Colonic mucosa (tissue), 4 donors: ENCODE measurements around the gene SPATA21. TPM values are rescaled to one million over a fixed set of nuclear protein-coding genes. Genes with fewer than 3 reads are reported as not detected.

Experiments used
- DNase-seq: peaks from one replicate; pipeline ENCODE4 v3.0.0-alpha.2; 2020
- H3K27ac ChIP-seq: fragments of 200-600 bp; one replicate; pipeline ENCODE4 v1.8.0; 2021
- H3K27me3 ChIP-seq: fragments of 200-600 bp; one replicate; pipeline ENCODE4 v1.8.0; 2021
- H3K36me3 ChIP-seq: fragments of 200-600 bp; one replicate; pipeline ENCODE4 v1.8.0; 2021
- H3K4me1 ChIP-seq: fragments of 200-600 bp; one replicate; pipeline ENCODE4 v1.8.0; 2021; ENCODE audit warnings: mild to moderate bottlenecking
- H3K4me3 ChIP-seq: fragments of 200-600 bp; one replicate; pipeline ENCODE4 v1.8.0; 2021
- H3K9ac ChIP-seq, 2 donors: one replicate each; pipeline ENCODE4 v1.7.0; 2013; ENCODE audit warnings: control low read depth in 2 of 2, low read depth in 2 of 2, low read length in 2 of 2
- H3K9me3 ChIP-seq: fragments of 200-600 bp; one replicate; pipeline ENCODE4 v1.8.0; 2021
- intact Hi-C: fragments of 100-400 bp; cut with DNase I; formaldehyde crosslinking; loops from one replicate; pipeline ENCODE4 v1.14.1; 2022
- total RNA-seq, 2 donors: library from RNA; stranded (reverse); fragmentation: NEBNext Ultra II Directional in 1 of 2; extraction: Animal tissue kit (Norgen Biotek cat#: 25700) in 1 of 2; gene quantifications; one replicate each; pipeline ENCODE4 v1.2.1, GENCODE V29; 2021
- TF ChIP-seq, protein P1 (sequence below): fragments of 200-600 bp; IDR thresholded peaks from one replicate; pipeline ENCODE4 v1.8.0; 2022; ENCODE audit warnings: antibody characterized with exemption, mild to moderate bottlenecking
- donor health status: healthy.
- donor health status: DM: no; HTN: no; CAD: no.
- donor health status: DM: no; HTN: no; CAD: no.

The SPATA21 gene
- total RNA-seq, 2 donors from 2014 or later, result not detected

DNA sequence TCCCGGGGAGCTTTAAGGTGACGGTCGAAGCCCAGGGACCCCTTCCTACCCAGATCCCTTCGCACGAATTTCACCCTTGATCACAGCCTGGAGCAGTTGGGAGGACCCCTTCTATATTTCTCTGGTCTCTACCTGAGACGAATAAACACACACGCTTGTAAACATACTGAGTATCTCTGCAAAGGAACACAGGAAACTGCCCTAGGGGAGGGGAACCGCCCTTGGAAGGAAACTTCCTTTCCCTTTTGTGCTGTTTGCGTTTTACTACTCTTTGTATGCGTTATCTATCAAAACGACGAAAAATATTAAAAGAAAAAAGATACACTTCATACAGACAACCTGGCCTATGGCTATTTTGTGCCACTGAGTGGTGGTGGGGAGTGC, 4.0 kb upstream of the SPATA21 start:
- intact Hi-C loops, result no loop called here
- Histone ChIP-seq H3K27me3 (no peaks in the 10 kb centered on the region), H3K9ac (peak overlapping the region; percentile 97 to 98), H3K4me3 (peak overlapping the region; percentile 74), H3K36me3 (no peaks in the 10 kb centered on the region), H3K27ac (peak overlapping the region; percentile 73), H3K4me1 (peaks cover 5% of the 10 kb centered on the region), H3K9me3 (no peaks in the 10 kb centered on the region)
- no peak for DNase-seq
- TF ChIP-seq, protein P1, sequence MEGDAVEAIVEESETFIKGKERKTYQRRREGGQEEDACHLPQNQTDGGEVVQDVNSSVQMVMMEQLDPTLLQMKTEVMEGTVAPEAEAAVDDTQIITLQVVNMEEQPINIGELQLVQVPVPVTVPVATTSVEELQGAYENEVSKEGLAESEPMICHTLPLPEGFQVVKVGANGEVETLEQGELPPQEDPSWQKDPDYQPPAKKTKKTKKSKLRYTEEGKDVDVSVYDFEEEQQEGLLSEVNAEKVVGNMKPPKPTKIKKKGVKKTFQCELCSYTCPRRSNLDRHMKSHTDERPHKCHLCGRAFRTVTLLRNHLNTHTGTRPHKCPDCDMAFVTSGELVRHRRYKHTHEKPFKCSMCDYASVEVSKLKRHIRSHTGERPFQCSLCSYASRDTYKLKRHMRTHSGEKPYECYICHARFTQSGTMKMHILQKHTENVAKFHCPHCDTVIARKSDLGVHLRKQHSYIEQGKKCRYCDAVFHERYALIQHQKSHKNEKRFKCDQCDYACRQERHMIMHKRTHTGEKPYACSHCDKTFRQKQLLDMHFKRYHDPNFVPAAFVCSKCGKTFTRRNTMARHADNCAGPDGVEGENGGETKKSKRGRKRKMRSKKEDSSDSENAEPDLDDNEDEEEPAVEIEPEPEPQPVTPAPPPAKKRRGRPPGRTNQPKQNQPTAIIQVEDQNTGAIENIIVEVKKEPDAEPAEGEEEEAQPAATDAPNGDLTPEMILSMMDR, result no peak

DNA sequence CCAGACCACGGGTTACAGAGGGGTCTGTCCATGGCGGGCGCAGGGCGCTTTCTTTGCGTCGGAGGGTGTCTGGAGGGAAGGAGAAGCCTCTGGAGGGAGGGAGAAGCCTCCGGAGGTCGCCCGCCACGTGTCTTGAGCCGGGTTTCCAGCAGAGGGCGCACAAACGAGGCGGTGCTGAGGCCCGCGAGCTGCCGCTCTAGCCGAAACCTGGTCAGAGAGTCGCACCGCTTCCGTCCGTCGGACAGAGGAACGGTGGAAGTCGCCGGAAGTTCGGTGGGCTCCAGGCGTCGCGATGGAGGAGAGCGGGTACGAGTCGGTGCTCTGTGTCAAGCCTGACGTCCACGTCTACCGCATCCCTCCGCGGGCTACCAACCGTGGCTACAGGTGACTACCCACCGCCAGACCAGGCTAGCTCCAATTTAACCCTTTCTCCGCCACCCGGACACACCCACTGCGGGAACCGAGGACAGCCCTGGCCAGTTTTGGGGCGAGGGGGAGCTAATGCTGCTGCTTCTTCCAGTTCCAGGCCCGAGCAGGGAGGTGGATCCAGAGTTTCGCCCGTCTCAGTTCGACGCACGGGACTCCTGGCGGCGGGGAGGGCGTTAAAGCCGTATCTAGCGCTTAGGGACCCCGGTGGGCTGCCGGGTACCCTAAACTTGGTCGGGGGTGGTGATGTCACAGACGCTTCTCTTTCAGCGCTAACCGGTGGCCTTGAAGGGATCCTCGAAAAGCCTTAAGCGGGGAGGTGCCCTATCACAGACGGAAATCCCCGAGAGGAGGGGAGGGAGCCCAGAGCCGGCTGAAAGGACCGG, 3.5 kb upstream of the SPATA21 start, which contains the start of gene NECAP2:
Gene NECAP2, plus strand, starts transcription at position 255 of the 812 bp plus-strand sequence. Its CDS starts 38 bp downstream, at position 293.
- DNase-seq, result peak; percentile 96
- intact Hi-C loops, result no loop called here
- Histone ChIP-seq H3K9ac (peak within 1 kb of the TSS; percentile 97 to 98), H3K4me3 (peak within 1 kb of the TSS; percentile 74), H3K27ac (peak within 1 kb of the TSS; percentile 73), H3K27me3 (no peaks in the 10 kb centered on the region), H3K36me3 (no peaks in the 10 kb centered on the region), H3K4me1 (peaks cover 5% of the 10 kb centered on the region), H3K9me3 (no peaks in the 10 kb centered on the region)
- TF ChIP-seq, protein P1, result peak; percentile 84

DNA sequence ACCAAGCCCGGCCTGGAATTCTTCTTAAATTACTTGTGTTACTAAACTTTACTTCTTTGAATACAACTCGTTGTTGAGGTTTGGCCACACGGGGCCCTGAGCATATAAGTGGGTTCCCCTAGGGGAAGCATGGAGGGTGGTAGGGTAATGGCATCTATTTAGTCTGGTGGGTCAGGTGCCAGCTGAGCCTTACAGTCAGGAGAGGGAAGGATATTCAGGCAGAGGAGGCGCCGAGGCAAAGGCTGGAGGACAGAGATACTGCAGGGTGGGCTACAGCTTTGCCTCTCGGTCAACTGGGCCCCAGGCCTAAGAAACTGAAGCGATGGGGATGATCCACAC, 2.9 kb upstream of the SPATA21 start:
- peak overlapping the region; percentile 74 for H3K4me3 ChIP-seq
- no peaks in the 10 kb centered on the region for H3K9me3 ChIP-seq
- intact Hi-C loops, result no loop called here
- no peak for DNase-seq
- H3K9ac ChIP-seq, result peak overlapping the region; percentile 97 to 98
- H3K4me1 ChIP-seq, result peaks cover 5% of the 10 kb centered on the region
- TF ChIP-seq, protein P1, result no peak
- no peaks in the 10 kb centered on the region for H3K36me3 ChIP-seq
- no peaks in the 10 kb centered on the region for H3K27me3 ChIP-seq
- peak overlapping the region; percentile 73 for H3K27ac ChIP-seq

DNA sequence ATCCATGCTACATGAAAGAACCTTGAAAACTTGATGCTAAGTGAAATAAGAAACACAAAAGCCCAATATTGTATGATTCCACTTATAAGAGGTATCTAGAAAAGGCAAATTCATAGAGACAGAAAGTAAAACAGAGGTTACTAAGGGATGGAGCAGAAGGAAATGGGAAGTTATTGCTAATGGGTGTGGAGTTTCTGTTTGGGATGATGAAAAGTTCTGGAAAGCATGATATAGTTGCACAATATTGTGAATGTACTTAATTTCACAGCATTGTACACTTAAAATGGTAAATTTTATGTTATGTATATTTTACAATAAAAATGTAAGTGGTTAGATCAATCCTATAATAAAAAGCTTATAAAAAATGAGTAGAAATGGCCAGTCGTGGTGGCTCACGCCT, 1.7 kb upstream of the SPATA21 start:
- TF ChIP-seq, protein P1, result no peak
- no peak overlapping the region for H3K9ac ChIP-seq
- intact Hi-C loops, result no loop called here
- H3K27me3 ChIP-seq, result no peaks in the 10 kb centered on the region
- no peaks in the 10 kb centered on the region for H3K9me3 ChIP-seq
- DNase-seq, result no peak
- H3K4me3 ChIP-seq, result no peak overlapping the region
- no peak overlapping the region for H3K27ac ChIP-seq
- peaks cover 5% of the 10 kb centered on the region for H3K4me1 ChIP-seq
- H3K36me3 ChIP-seq, result no peaks in the 10 kb centered on the region

DNA sequence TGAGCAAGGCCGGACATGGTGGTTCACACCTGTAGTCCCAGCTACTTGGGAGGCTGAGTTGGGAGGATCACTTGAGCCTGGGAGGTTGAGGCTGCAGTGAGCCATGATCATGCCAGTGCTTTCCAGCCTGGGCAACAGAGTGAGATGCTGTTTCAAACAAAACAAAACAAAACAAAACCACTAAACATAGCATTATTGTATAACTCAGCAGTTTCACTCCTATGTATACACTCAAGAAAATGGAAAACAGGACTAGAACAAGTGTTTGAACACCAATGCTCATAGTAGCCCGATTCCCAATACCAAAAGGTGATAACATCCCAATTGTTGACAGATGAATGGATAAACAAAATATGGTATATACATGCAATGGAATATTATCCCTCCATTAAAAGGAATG, 1.3 kb upstream of the SPATA21 start:
- DNase-seq, result no peak
- no peak overlapping the region for H3K9ac ChIP-seq
- H3K27me3 ChIP-seq, result no peaks in the 10 kb centered on the region
- H3K4me1 ChIP-seq, result peaks cover 5% of the 10 kb centered on the region
- TF ChIP-seq, protein P1, result no peak
- H3K9me3 ChIP-seq, result no peaks in the 10 kb centered on the region
- intact Hi-C loops, result no loop called here
- H3K36me3 ChIP-seq, result no peaks in the 10 kb centered on the region
- H3K4me3 ChIP-seq, result no peak overlapping the region
- H3K27ac ChIP-seq, result no peak overlapping the region
